ENCODE results near the gene ZSWIM6. TPM values are rescaled to one million over a fixed set of nuclear protein-coding genes. Genes with fewer than 3 reads are reported as not detected.

ZSWIM6 gene
- total and polyA plus RNA-seq, 2 donors, result 3.7 to 9.0 TPM

GRCh38 chr5:61362796-61363368, 30.8 kb downstream of the ZSWIM6 start:
- peak in 1 of 9 donors; percentile 8 for DNase-seq (ENCODE audit: low read depth in 6 of 9, low spot score in 9 of 9)
- WGBS, result 98% methylated on average over 2 of the region's 2 CpGs
- Histone ChIP-seq H3K27ac (ENCODE audit: low read depth in 1 of 2, low read length in 1 of 2) (no peak overlapping the region), H3K9me3 (ENCODE audit: control insufficient read depth in 2 of 2, insufficient read depth in 1 of 2, low read length in 1 of 2) (no peaks in the 10 kb centered on the region), H3K4me3 (ENCODE audit: low read length in 2 of 2) (no peak overlapping the region), H3K27me3 (ENCODE audit: control insufficient read depth in 2 of 2, insufficient read depth in 1 of 2, low read length in 1 of 2) (no peaks in the 10 kb centered on the region), H3K4me1 (ENCODE audit: control insufficient read depth in 2 of 2, insufficient read depth in 2 of 2, low read length in 2 of 2) (no peaks in the 10 kb centered on the region), H3K36me3 (ENCODE audit: control insufficient read depth in 2 of 2, insufficient read depth in 2 of 2, low read length in 1 of 2) (peaks cover 0 to 4% of the 10 kb centered on the region in 2 donors)

DNA sequence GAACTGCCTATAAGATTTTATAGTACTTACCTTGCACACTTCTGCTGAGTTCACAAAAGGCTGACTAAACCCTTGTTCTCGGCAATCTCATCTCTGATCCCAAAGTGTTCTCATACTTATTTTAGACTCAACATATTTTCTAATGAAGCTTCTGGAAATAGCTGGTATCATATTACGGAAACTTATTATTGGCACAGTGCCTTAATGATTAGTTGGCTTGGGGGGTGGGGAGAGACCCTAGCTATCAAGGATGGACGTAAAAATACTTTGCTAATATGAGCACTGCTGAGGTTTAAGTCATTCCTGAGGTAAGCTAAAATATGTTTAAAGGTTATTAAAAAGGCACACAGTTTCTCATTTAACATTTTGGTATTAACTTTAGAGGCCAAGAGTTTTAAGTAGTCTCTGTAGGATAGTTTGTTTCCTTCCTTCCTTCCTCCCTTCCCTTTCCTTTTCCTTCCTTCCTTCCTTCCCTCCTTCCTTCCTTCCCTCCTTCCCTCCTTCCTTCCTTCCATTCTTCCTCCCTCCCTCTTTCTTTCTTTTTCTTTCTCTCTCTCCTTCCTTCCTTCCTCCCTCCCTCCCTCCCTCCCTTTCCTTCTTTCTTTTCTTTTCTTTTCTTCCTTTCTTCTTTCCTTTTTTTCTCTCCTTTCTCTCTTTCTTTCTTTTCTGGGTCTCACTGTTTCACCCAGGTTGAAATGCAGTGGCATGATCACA, 31.5 kb downstream of the ZSWIM6 start:
- 94% methylated on average over 3 of the region's 3 CpGs for WGBS

DNA sequence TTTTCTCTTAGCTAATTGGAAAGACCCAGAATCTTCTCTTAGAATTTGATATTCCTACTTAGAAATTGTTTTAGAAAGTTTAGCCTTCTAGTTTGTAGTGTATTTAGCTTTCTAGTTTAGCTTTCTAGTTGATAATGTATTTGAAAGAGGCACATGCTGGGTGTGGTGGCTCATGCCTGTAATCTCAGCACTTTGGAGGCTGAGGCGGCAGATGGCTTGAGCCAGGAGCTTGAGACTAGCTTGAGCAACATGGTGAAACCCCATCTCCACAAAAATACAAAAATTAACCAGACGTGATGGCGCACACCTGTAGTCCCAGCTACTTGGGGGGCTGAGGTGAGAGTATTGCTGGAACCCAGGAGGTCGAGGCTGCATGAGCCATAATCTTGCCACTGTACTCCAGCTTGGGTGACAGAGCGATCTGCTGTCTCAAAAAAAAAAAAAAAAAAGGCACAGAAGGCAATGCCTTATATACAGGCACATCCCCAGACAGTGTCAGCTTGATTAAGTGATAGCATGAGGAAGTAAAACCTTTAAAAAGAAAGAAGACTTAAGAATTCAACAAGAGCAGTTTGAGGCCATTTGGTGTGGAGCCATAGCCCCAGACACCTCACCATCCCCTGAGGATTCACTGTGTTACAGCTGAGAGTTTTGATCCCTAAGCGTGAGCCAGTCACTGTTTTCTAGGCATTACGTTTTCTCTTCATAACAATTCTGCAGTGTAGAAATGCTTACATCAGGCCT, 34.6 kb downstream of the ZSWIM6 start:
- WGBS, result 96% methylated on average over 7 of the region's 7 CpGs
- Histone ChIP-seq H3K27ac (ENCODE audit: low read depth in 1 of 2, low read length in 1 of 2) (no peak overlapping the region), H3K4me1 (ENCODE audit: control insufficient read depth in 2 of 2, insufficient read depth in 2 of 2, low read length in 2 of 2) (no peaks in the 10 kb centered on the region), H3K9me3 (ENCODE audit: control insufficient read depth in 2 of 2, insufficient read depth in 1 of 2, low read length in 1 of 2) (no peaks in the 10 kb centered on the region), H3K36me3 (ENCODE audit: control insufficient read depth in 2 of 2, insufficient read depth in 2 of 2, low read length in 1 of 2) (no peaks in the 10 kb centered on the region), H3K4me3 (ENCODE audit: low read length in 2 of 2) (no peak overlapping the region), H3K27me3 (ENCODE audit: control insufficient read depth in 2 of 2, insufficient read depth in 1 of 2, low read length in 1 of 2) (no peaks in the 10 kb centered on the region)
- no peak for DNase-seq (ENCODE audit: low read depth in 6 of 9, low spot score in 9 of 9)

More for the DNA sequence above, 31.5 kb downstream of the ZSWIM6 start:
- no peak overlapping the region for H3K27ac ChIP-seq (ENCODE audit: low read depth in 1 of 2, low read length in 1 of 2)
- peaks cover 0 to 4% of the 10 kb centered on the region in 2 donors for H3K36me3 ChIP-seq (ENCODE audit: control insufficient read depth in 2 of 2, insufficient read depth in 2 of 2, low read length in 1 of 2)
- H3K4me1 ChIP-seq (ENCODE audit: control insufficient read depth in 2 of 2, insufficient read depth in 2 of 2, low read length in 2 of 2), result no peaks in the 10 kb centered on the region
- no peak overlapping the region for H3K4me3 ChIP-seq (ENCODE audit: low read length in 2 of 2)
- H3K9me3 ChIP-seq (ENCODE audit: control insufficient read depth in 2 of 2, insufficient read depth in 1 of 2, low read length in 1 of 2), result no peaks in the 10 kb centered on the region
- no peak for DNase-seq (ENCODE audit: low read depth in 6 of 9, low spot score in 9 of 9)
- H3K27me3 ChIP-seq (ENCODE audit: control insufficient read depth in 2 of 2, insufficient read depth in 1 of 2, low read length in 1 of 2), result no peaks in the 10 kb centered on the region

- Histone ChIP-seq H3K4me1 (ENCODE audit: control insufficient read depth in 2 of 2, insufficient read depth in 2 of 2, low read length in 2 of 2) (no peaks in the 10 kb centered on the region), H3K27ac (ENCODE audit: low read depth in 1 of 2, low read length in 1 of 2) (no peak overlapping the region), H3K27me3 (ENCODE audit: control insufficient read depth in 2 of 2, insufficient read depth in 1 of 2, low read length in 1 of 2) (no peaks in the 10 kb centered on the region), H3K9me3 (ENCODE audit: control insufficient read depth in 2 of 2, insufficient read depth in 1 of 2, low read length in 1 of 2) (no peaks in the 10 kb centered on the region), H3K4me3 (ENCODE audit: low read length in 2 of 2) (no peak overlapping the region), H3K36me3 (ENCODE audit: control insufficient read depth in 2 of 2, insufficient read depth in 2 of 2, low read length in 1 of 2) (no peaks in the 10 kb centered on the region)
- 99% methylated on average over 2 of the region's 2 CpGs for WGBS
- DNase-seq (ENCODE audit: low read depth in 6 of 9, low spot score in 9 of 9), result no peak
These were observed 38.4 kb downstream of the ZSWIM6 start for GRCh38 chr5:61370506-61370905.

DNA sequence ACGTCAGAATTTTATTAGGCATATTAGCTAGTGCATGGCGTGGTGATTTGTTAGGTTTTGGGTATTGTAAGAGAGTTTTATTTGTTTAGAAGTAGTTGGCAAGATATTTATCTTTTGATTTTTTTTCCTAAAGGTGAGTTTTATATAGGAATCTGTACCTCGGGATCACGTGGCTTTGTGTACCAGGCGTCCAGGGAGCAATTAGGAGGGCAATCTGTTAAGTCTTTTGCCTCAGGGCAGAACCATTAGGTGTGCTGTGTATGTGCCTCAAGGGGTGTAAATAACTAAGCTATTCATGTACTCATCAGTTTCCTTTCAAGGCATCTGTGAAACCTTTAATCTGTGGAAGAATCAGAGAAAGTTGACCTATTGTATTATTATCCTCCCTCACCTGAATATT, 39.4 kb downstream of the ZSWIM6 start:
- Histone ChIP-seq H3K4me3 (ENCODE audit: low read length in 2 of 2) (no peak overlapping the region), H3K36me3 (ENCODE audit: control insufficient read depth in 2 of 2, insufficient read depth in 2 of 2, low read length in 1 of 2) (no peaks in the 10 kb centered on the region), H3K27ac (ENCODE audit: low read depth in 1 of 2, low read length in 1 of 2) (no peak overlapping the region), H3K4me1 (ENCODE audit: control insufficient read depth in 2 of 2, insufficient read depth in 2 of 2, low read length in 2 of 2) (no peaks in the 10 kb centered on the region), H3K9me3 (ENCODE audit: control insufficient read depth in 2 of 2, insufficient read depth in 1 of 2, low read length in 1 of 2) (no peaks in the 10 kb centered on the region), H3K27me3 (ENCODE audit: control insufficient read depth in 2 of 2, insufficient read depth in 1 of 2, low read length in 1 of 2) (no peaks in the 10 kb centered on the region)
- DNase-seq (ENCODE audit: low read depth in 6 of 9, low spot score in 9 of 9), result no peak
- WGBS, result 96% methylated on average over 5 of the region's 5 CpGs

DNA sequence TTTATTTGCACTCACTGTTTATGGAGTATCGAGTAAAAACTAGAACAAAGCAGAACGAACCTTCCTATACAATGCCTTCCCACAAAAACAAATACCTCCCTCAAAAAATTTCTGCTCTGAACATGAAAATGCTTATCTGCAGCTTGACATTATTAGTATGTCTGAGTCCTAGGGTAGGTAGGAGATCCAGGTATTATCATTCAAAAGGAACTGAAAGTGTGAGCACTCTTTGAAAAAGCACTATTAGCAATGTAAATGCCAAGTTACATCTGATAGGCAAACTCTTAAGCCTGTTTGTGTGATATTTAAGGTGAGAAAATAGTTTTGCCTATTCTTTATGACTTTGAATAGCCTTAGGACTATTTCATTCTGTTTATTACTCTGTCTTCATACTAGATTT, 47.6 kb downstream of the ZSWIM6 start:
- WGBS, result 96% methylated on average over 2 of the region's 2 CpGs
- no peaks in the 10 kb centered on the region for H3K9me3 ChIP-seq (ENCODE audit: control insufficient read depth in 2 of 2, insufficient read depth in 1 of 2, low read length in 1 of 2)

DNA sequence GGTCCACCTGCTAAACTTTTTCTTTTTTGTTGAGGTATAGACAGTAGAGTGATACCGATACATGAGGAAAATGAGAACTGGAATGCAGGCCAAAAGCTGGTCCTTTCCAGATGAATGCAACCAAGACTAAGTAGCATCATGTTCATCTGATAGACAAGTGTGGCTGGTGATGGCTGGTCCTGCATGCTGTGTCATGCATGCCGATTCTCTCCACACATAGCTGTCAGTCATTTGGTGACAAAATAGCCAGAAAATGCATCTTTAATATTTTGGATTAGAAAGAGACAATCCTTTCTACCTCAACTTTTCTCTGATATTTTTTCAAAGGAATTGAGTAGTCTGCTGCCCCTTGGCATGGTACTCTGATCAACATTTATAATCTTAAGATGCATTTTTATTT, 49.9 kb downstream of the ZSWIM6 start:
- H3K27me3 ChIP-seq (ENCODE audit: control insufficient read depth in 2 of 2, insufficient read depth in 1 of 2, low read length in 1 of 2), result no peaks in the 10 kb centered on the region
- 92% methylated on average over 2 of the region's 2 CpGs for WGBS
- H3K27ac ChIP-seq (ENCODE audit: low read depth in 1 of 2, low read length in 1 of 2), result no peak overlapping the region
- no peak for DNase-seq (ENCODE audit: low read depth in 6 of 9, low spot score in 9 of 9)
- H3K36me3 ChIP-seq (ENCODE audit: control insufficient read depth in 2 of 2, insufficient read depth in 2 of 2, low read length in 1 of 2), result no peaks in the 10 kb centered on the region
- no peaks in the 10 kb centered on the region for H3K4me1 ChIP-seq (ENCODE audit: control insufficient read depth in 2 of 2, insufficient read depth in 2 of 2, low read length in 2 of 2)
- no peaks in the 10 kb centered on the region for H3K9me3 ChIP-seq (ENCODE audit: control insufficient read depth in 2 of 2, insufficient read depth in 1 of 2, low read length in 1 of 2)
- no peak overlapping the region for H3K4me3 ChIP-seq (ENCODE audit: low read length in 2 of 2)

More for the DNA sequence above, 47.6 kb downstream of the ZSWIM6 start:
- H3K4me1 ChIP-seq (ENCODE audit: control insufficient read depth in 2 of 2, insufficient read depth in 2 of 2, low read length in 2 of 2), result no peaks in the 10 kb centered on the region
- H3K36me3 ChIP-seq (ENCODE audit: control insufficient read depth in 2 of 2, insufficient read depth in 2 of 2, low read length in 1 of 2), result no peaks in the 10 kb centered on the region
- no peaks in the 10 kb centered on the region for H3K27me3 ChIP-seq (ENCODE audit: control insufficient read depth in 2 of 2, insufficient read depth in 1 of 2, low read length in 1 of 2)
- H3K27ac ChIP-seq (ENCODE audit: low read depth in 1 of 2, low read length in 1 of 2), result no peak overlapping the region
- H3K4me3 ChIP-seq (ENCODE audit: low read length in 2 of 2), result no peak overlapping the region
- no peak for DNase-seq (ENCODE audit: low read depth in 6 of 9, low spot score in 9 of 9)

GRCh38 chr5:61385627-61386026, 53.6 kb downstream of the ZSWIM6 start:
- no peak for DNase-seq (ENCODE audit: low read depth in 6 of 9, low spot score in 9 of 9)
- Histone ChIP-seq H3K27me3 (ENCODE audit: control insufficient read depth in 2 of 2, insufficient read depth in 1 of 2, low read length in 1 of 2) (no peaks in the 10 kb centered on the region), H3K4me1 (ENCODE audit: control insufficient read depth in 2 of 2, insufficient read depth in 2 of 2, low read length in 2 of 2) (no peaks in the 10 kb centered on the region), H3K36me3 (ENCODE audit: control insufficient read depth in 2 of 2, insufficient read depth in 2 of 2, low read length in 1 of 2) (no peaks in the 10 kb centered on the region), H3K4me3 (ENCODE audit: low read length in 2 of 2) (no peak overlapping the region), H3K27ac (ENCODE audit: low read depth in 1 of 2, low read length in 1 of 2) (no peak overlapping the region), H3K9me3 (ENCODE audit: control insufficient read depth in 2 of 2, insufficient read depth in 1 of 2, low read length in 1 of 2) (no peaks in the 10 kb centered on the region)
- 100% methylated on average over 3 of the region's 3 CpGs for whole genome bisulfite sequencing
